ENCODE results near the gene PDE9A.

- TF ChIP-seq, protein P1, sequence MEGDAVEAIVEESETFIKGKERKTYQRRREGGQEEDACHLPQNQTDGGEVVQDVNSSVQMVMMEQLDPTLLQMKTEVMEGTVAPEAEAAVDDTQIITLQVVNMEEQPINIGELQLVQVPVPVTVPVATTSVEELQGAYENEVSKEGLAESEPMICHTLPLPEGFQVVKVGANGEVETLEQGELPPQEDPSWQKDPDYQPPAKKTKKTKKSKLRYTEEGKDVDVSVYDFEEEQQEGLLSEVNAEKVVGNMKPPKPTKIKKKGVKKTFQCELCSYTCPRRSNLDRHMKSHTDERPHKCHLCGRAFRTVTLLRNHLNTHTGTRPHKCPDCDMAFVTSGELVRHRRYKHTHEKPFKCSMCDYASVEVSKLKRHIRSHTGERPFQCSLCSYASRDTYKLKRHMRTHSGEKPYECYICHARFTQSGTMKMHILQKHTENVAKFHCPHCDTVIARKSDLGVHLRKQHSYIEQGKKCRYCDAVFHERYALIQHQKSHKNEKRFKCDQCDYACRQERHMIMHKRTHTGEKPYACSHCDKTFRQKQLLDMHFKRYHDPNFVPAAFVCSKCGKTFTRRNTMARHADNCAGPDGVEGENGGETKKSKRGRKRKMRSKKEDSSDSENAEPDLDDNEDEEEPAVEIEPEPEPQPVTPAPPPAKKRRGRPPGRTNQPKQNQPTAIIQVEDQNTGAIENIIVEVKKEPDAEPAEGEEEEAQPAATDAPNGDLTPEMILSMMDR (IDR thresholded peaks at IDR 0.05), result no peak
- no peak for TF ChIP-seq POLR2A (IDR thresholded peaks at IDR 0.05)
Measured at GRCh38 chr21:42681296-42682206, 28.1 kb downstream of the PDE9A start.
